ENCODE results near the gene AGO1.

DNA sequence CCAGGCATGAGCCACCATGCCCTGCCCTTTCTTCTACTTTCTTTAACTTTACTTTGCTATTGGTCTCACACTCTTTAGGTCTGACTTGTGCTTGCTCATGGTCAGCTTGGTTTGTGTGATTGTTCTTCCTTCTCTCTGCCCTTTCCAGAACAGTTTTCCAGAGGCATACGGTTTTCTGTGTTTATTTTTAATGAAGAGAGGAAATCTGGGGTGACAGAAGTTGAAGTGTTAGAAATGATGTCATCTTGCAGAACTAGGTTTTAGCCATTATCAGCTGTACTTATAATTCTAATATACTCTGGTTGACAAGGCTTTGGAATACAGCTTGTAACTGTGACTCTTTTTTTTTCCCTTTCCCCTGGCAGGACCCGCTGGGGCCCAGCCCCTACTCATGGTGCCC is 62.3 kb downstream of the AGO1 start:
- TF ChIP-seq POLR2A (IDR thresholded peaks at IDR 0.05) (no peak), POLR2AphosphoS5 (IDR thresholded peaks at IDR 0.05) (no peak)
- TF ChIP-seq, protein P1, sequence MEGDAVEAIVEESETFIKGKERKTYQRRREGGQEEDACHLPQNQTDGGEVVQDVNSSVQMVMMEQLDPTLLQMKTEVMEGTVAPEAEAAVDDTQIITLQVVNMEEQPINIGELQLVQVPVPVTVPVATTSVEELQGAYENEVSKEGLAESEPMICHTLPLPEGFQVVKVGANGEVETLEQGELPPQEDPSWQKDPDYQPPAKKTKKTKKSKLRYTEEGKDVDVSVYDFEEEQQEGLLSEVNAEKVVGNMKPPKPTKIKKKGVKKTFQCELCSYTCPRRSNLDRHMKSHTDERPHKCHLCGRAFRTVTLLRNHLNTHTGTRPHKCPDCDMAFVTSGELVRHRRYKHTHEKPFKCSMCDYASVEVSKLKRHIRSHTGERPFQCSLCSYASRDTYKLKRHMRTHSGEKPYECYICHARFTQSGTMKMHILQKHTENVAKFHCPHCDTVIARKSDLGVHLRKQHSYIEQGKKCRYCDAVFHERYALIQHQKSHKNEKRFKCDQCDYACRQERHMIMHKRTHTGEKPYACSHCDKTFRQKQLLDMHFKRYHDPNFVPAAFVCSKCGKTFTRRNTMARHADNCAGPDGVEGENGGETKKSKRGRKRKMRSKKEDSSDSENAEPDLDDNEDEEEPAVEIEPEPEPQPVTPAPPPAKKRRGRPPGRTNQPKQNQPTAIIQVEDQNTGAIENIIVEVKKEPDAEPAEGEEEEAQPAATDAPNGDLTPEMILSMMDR (IDR thresholded peaks at IDR 0.05) = no peak
